Karpas-422 (cell line): ENCODE data around the gene REG3G. TPM values are rescaled to one million over a fixed set of nuclear protein-coding genes. Genes with fewer than 3 reads are reported as not detected.

Experiments used
- DNase-seq: peaks from one replicate; pipeline ENCODE4 v3.0.0-alpha.2; 2015
- H2AFZ ChIP-seq: fragments of 200-600 bp; sonication (generic); 2 replicates; pipeline ENCODE4 v1.6.1; 2014; ENCODE audit warnings: antibody characterized with exemption, low read length, mixed read lengths
- H3K27ac ChIP-seq: fragments of 200-600 bp; sonication (generic); 2 replicates; pipeline ENCODE4 v1.5.1; 2014; ENCODE audit warnings: mild to moderate bottlenecking, low read length, moderate library complexity
- H3K27me3 ChIP-seq: fragments of 200-600 bp; sonication (generic); 2 replicates; pipeline ENCODE4 v1.6.1; 2014; ENCODE audit warnings: low read length, mixed read lengths
- H3K36me3 ChIP-seq: fragments of 200-600 bp; sonication (generic); 2 replicates; pipeline ENCODE4 v1.6.1; 2014; ENCODE audit warnings: low read length, mixed read lengths; ENCODE audit not compliant: insufficient read depth
- H3K4me1 ChIP-seq: fragments of 200-600 bp; sonication (generic); 2 replicates; pipeline ENCODE4 v1.6.1; 2014; ENCODE audit warnings: mild to moderate bottlenecking, low read length, mixed read lengths
- H3K4me2 ChIP-seq: fragments of 200-600 bp; sonication (generic); 2 replicates; pipeline ENCODE4 v1.6.1; 2014; ENCODE audit warnings: low read length, low read depth, mild to moderate bottlenecking; ENCODE audit not compliant: poor library complexity, severe bottlenecking
- H3K4me3 ChIP-seq: fragments of 200-600 bp; sonication (generic); 2 replicates; pipeline ENCODE4 v1.5.1; 2014; ENCODE audit warnings: mild to moderate bottlenecking, antibody characterized with exemption, low read length, mixed read lengths
- H3K79me2 ChIP-seq: fragments of 200-600 bp; sonication (generic); 2 replicates; pipeline ENCODE4 v1.6.1; 2014; ENCODE audit warnings: mild to moderate bottlenecking, low read length, mixed read lengths
- H3K9ac ChIP-seq: fragments of 200-600 bp; sonication (generic); 2 replicates; pipeline ENCODE4 v1.6.0; 2014; ENCODE audit warnings: low read length
- H3K9me2 ChIP-seq: fragments of 200-600 bp; sonication (generic), shearing (Covaris generic); replicated peaks from 2 replicates; pipeline ENCODE4 v1.6.0; 2014; ENCODE audit warnings: mild to moderate bottlenecking, low read length, moderate library complexity; ENCODE audit not compliant: insufficient read depth
- H3K9me3 ChIP-seq: fragments of 300-700, 200-600 bp; sonication (generic); 2 replicates; pipeline ENCODE4 v1.6.1; 2014; ENCODE audit warnings: low read length, mixed read lengths
- H4K20me1 ChIP-seq: fragments of 200-600 bp; sonication (generic); 2 replicates; pipeline ENCODE4 v1.6.1; 2014; ENCODE audit warnings: mild to moderate bottlenecking, antibody characterized with exemption, low read length, low read depth; ENCODE audit not compliant: insufficient read depth
- total RNA-seq: library from RNA; depleted of rRNA; stranded (reverse); fragments of >200 nt; shearing (Covaris generic); gene quantifications from 2 replicates; pipeline ENCODE4 v1.2.3, GENCODE V29; 2014; ENCODE audit warnings: low replicate concordance

The REG3G gene
- total RNA-seq, 1 experiment from 2014 or later = not detected

DNA sequence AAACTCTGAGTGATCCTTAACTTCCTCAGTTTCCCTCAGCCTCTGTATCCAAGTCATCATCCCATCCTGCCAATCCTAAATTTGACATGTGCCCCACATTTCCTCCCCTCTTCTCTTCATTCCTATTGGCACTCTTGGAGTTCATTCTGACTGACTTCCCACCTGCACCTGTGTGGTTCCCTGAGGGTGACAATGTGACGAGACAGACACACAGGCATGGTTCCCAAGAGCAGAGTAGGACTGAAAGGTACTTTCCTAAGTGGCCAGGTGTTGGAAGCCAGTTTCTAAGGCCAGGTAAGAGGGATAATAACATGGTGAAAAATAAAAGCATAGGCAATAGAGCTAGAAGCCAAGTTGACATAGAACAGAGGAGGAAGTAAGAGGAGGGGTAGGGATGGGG, 24.2 kb upstream of the REG3G start:
- peaks cover 4% of the 10 kb centered on the region; the same call in 1 of the 2 replicates for H3K27me3 ChIP-seq
- H3K9ac ChIP-seq = no peak overlapping the region
- H3K4me1 ChIP-seq = peaks cover 39% of the 10 kb centered on the region
- no peak overlapping the region for H2AFZ ChIP-seq
- no peaks in the 10 kb centered on the region for H3K36me3 ChIP-seq
- no peak overlapping the region for H3K4me2 ChIP-seq
- no peaks in the 10 kb centered on the region for H3K79me2 ChIP-seq
- no peaks in the 10 kb centered on the region for H3K9me3 ChIP-seq
- H4K20me1 ChIP-seq = no peaks in the 10 kb centered on the region
- H3K27ac ChIP-seq = no peak overlapping the region
- H3K9me2 ChIP-seq = no peaks in the 10 kb centered on the region
- no peak overlapping the region for H3K4me3 ChIP-seq
- no peak for DNase-seq

- Histone ChIP-seq H3K27me3 (peaks cover 4% of the 10 kb centered on the region; the same call in 1 of the 2 replicates), H3K4me3 (0 out of 2 replicates have a peak overlapping the region, but pooled peaks have one; percentile 3), H3K27ac (no peak overlapping the region), H3K36me3 (no peaks in the 10 kb centered on the region), H3K9ac (no peak overlapping the region), H3K9me3 (no peaks in the 10 kb centered on the region), H2AFZ (no peak overlapping the region), H3K4me1 (peaks cover 56% of the 10 kb centered on the region), H4K20me1 (no peaks in the 10 kb centered on the region), H3K9me2 (no peaks in the 10 kb centered on the region), H3K79me2 (no peaks in the 10 kb centered on the region), H3K4me2 (peak overlapping the region; percentile 28)
- no peak for DNase-seq
Observed at GRCh38 chr2:79004680-79005079, 20.8 kb upstream of the REG3G start.

DNA sequence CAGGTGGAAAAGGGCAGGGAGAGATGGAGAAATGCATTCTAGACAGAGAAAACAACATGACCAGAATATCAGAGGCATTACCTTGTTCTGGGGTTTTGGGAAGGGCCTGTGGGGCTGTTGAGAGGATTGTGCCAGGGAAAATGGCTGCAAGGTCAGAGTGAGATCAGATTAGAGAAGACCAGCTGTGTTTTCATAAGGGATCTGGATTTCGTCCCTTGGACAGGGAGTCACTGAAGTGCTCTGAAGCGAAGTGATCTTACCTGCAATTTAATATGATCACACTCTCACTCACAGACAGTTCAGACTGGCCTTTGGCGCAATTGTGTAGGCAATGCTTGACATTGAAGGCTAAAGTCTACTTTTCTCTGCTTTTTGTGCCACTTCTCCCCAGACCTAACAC, 20.3 kb upstream of the REG3G start:
- H3K4me3 ChIP-seq = no peak overlapping the region
- peaks cover 4% of the 10 kb centered on the region; the same call in 1 of the 2 replicates for H3K27me3 ChIP-seq
- H3K9me2 ChIP-seq = no peaks in the 10 kb centered on the region
- H3K9me3 ChIP-seq = no peaks in the 10 kb centered on the region
- no peak for DNase-seq
- no peaks in the 10 kb centered on the region for H3K79me2 ChIP-seq
- no peak overlapping the region for H2AFZ ChIP-seq
- H4K20me1 ChIP-seq = no peaks in the 10 kb centered on the region
- H3K36me3 ChIP-seq = no peaks in the 10 kb centered on the region
- no peak overlapping the region for H3K9ac ChIP-seq
- H3K4me2 ChIP-seq = no peak overlapping the region
- H3K27ac ChIP-seq = no peak overlapping the region
- H3K4me1 ChIP-seq = peaks cover 56% of the 10 kb centered on the region

DNA sequence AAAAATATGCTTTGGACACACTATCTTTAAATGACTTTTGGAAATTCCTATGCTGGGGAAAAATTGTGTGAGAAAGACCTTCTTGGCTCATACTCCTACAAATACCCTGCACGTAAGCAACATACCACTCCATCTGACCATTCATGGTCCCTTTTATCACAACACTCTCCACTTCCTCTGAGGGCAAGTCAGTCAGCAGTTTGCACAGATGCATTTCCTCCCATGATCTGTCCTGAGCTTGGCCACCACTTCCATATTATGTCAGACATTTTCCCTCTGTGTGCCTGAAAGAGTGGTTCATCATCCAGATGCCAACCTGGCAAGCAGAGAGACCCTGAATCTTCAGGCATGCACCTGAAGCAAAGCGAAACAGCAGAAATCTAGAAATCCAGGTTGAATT, 16.1 kb upstream of the REG3G start:
- H2AFZ ChIP-seq = no peak overlapping the region

GRCh38 chr2:79011496-79011895, 14.0 kb upstream of the REG3G start:
- Histone ChIP-seq H4K20me1 (no peaks in the 10 kb centered on the region), H3K4me2 (peak overlapping the region; percentile 75), H3K27ac (peak overlapping the region; percentile 87), H3K4me1 (peaks cover 62% of the 10 kb centered on the region), H2AFZ (no peak overlapping the region), H3K36me3 (no peaks in the 10 kb centered on the region), H3K27me3 (no peaks in the 10 kb centered on the region), H3K79me2 (no peaks in the 10 kb centered on the region), H3K9me3 (no peaks in the 10 kb centered on the region), H3K9ac (peak overlapping the region; percentile 19; the same call in 1 of the 2 replicates), H3K9me2 (no peaks in the 10 kb centered on the region), H3K4me3 (peak overlapping the region; percentile 50)
- DNase-seq = peak; percentile 99

More for the DNA sequence above, 16.1 kb upstream of the REG3G start:
- peaks cover 81% of the 10 kb centered on the region for H3K4me1 ChIP-seq
- no peak for DNase-seq
- no peak overlapping the region for H3K4me3 ChIP-seq
- H3K9me2 ChIP-seq = no peaks in the 10 kb centered on the region
- H3K4me2 ChIP-seq = no peak overlapping the region
- no peaks in the 10 kb centered on the region for H3K36me3 ChIP-seq
- H3K79me2 ChIP-seq = no peaks in the 10 kb centered on the region
- no peaks in the 10 kb centered on the region for H3K9me3 ChIP-seq
- H3K27me3 ChIP-seq = peaks cover 4% of the 10 kb centered on the region; the same call in 1 of the 2 replicates
- no peak overlapping the region for H3K27ac ChIP-seq
- H4K20me1 ChIP-seq = no peaks in the 10 kb centered on the region
- no peak overlapping the region for H3K9ac ChIP-seq

- H3K27ac ChIP-seq = no peak overlapping the region
- no peak for DNase-seq
- no peak overlapping the region for H3K9ac ChIP-seq
- H3K4me3 ChIP-seq = no peak overlapping the region
- H3K4me2 ChIP-seq = no peak overlapping the region
- H3K36me3 ChIP-seq = no peaks in the 10 kb centered on the region
- H4K20me1 ChIP-seq = no peaks in the 10 kb centered on the region
- peaks cover 48% of the 10 kb centered on the region for H3K4me1 ChIP-seq
- H3K27me3 ChIP-seq = no peaks in the 10 kb centered on the region
- H3K79me2 ChIP-seq = no peaks in the 10 kb centered on the region
- no peak overlapping the region for H2AFZ ChIP-seq
- H3K9me3 ChIP-seq = no peaks in the 10 kb centered on the region
- H3K9me2 ChIP-seq = no peaks in the 10 kb centered on the region
Observed at GRCh38 chr2:79013629-79014028, 11.9 kb upstream of the REG3G start.

GRCh38 chr2:79016342-79016741, 9.2 kb upstream of the REG3G start:
- Histone ChIP-seq H3K79me2 (no peaks in the 10 kb centered on the region), H3K4me3 (no peak overlapping the region), H3K4me1 (peaks cover 21% of the 10 kb centered on the region), H3K9me3 (no peaks in the 10 kb centered on the region), H4K20me1 (no peaks in the 10 kb centered on the region), H3K27ac (no peak overlapping the region), H3K9ac (no peak overlapping the region), H3K27me3 (no peaks in the 10 kb centered on the region), H2AFZ (no peak overlapping the region), H3K36me3 (no peaks in the 10 kb centered on the region), H3K4me2 (no peak overlapping the region), H3K9me2 (no peaks in the 10 kb centered on the region)
- DNase-seq = no peak

GRCh38 chr2:79026061-79026460, 559 bp downstream of the REG3G start:
- Histone ChIP-seq H4K20me1 (no peaks in the 10 kb centered on the region), H3K27ac (no peak overlapping the region), H3K9me2 (no peaks in the 10 kb centered on the region), H3K9ac (no peak overlapping the region), H3K4me2 (no peak overlapping the region), H3K4me1 (no peaks in the 10 kb centered on the region), H3K9me3 (no peaks in the 10 kb centered on the region), H3K27me3 (no peaks in the 10 kb centered on the region; the same call in 1 of the 2 replicates), H2AFZ (no peak overlapping the region), H3K4me3 (no peak overlapping the region), H3K36me3 (no peaks in the 10 kb centered on the region), H3K79me2 (no peaks in the 10 kb centered on the region)
- DNase-seq = no peak
